AG09309 (cell line): ENCODE data around the gene AP3B1.

Experiments used
- DNase-seq: peaks from one replicate; pipeline ENCODE4 v3.0.0-alpha.2; 2010; ENCODE audit warnings: low read depth
- H3K4me3 ChIP-seq: 2 replicates; pipeline ENCODE4 v1.5.1; 2011; ENCODE audit warnings: mild to moderate bottlenecking, low read depth, low read length, moderate library complexity; ENCODE audit not compliant: control insufficient read depth
- CTCF ChIP-seq: IDR thresholded peaks from 2 replicates; pipeline ENCODE4 v1.5.1; 2011; ENCODE audit warnings: mild to moderate bottlenecking, low read depth, low read length, inconsistent platforms; ENCODE audit not compliant: insufficient read depth, control insufficient read depth; ENCODE audit errors: missing control alignments

Gene AP3B1

DNA sequence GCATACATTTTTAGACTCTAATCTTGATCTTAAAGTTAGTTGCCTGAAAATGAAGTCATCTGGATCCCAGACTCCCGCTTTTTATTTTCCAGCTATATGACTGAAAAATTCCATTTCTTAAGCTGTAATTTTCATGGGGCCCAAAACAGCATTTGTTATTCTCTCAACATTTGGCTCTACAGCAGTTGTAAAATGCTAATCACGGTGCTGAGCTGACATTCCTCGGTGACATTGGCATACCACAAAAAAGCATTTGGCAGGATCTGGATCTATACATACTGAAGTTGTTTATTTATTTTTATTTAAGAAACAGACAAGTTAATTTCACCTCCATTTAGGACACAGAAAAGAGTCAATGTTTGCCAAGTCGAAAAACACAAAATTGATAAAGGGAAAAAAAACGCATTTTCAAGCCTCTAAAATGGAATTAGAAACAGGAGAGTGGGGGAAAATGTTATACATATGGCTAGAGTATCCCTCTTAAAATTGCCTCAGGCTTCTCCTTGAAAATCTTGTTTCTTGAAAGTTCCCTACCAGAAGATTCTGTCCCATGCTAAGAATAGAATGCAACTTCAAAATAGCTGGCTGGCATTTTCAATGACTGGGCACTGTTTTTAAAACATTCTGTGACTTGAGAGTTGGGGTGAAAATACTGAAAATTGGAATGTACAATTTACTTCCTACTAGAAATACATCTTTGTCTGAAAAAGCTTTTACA is 310.9 kb downstream of the AP3B1 start:
- DNase-seq = no peak
- H3K4me3 ChIP-seq = no peak overlapping the region
- no peak for TF ChIP-seq CTCF

DNA sequence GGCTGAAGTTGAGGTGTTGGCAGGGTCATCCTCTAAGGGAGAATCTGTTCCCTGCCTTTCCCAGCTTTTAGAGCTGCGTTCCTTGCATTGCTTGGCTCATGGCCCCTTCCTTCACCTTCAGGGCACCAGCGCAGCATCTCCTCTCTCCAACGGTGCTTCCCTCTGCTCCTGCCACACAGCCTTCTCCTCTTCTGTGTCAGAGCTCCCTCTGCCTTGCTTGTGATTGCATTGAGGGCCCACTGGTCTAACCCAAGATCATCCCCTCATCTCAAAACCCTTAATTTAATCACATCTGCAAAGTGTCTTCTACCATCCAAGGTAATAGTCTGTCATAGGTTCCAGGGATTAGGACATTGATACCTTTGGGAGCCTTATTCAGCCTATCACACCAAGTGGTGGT is 312.7 kb downstream of the AP3B1 start:
- DNase-seq = no peak
- TF ChIP-seq CTCF = no peak

GRCh38 chr5:77974576-77974975 is 319.9 kb downstream of the AP3B1 start:
- H3K4me3 ChIP-seq = no peak overlapping the region
- TF ChIP-seq CTCF = no peak
- no peak for DNase-seq

More for the DNA sequence above, 312.7 kb downstream of the AP3B1 start:
- no peak overlapping the region for H3K4me3 ChIP-seq

- DNase-seq = no peak
- H3K4me3 ChIP-seq = no peak overlapping the region
- no peak for TF ChIP-seq CTCF
Observed at GRCh38 chr5:77973253-77973609, 321.3 kb downstream of the AP3B1 start.

GRCh38 chr5:77972469-77973252 is 321.8 kb downstream of the AP3B1 start:
- peak overlapping the region; percentile 30 for H3K4me3 ChIP-seq
- no peak for TF ChIP-seq CTCF
- no peak for DNase-seq

DNA sequence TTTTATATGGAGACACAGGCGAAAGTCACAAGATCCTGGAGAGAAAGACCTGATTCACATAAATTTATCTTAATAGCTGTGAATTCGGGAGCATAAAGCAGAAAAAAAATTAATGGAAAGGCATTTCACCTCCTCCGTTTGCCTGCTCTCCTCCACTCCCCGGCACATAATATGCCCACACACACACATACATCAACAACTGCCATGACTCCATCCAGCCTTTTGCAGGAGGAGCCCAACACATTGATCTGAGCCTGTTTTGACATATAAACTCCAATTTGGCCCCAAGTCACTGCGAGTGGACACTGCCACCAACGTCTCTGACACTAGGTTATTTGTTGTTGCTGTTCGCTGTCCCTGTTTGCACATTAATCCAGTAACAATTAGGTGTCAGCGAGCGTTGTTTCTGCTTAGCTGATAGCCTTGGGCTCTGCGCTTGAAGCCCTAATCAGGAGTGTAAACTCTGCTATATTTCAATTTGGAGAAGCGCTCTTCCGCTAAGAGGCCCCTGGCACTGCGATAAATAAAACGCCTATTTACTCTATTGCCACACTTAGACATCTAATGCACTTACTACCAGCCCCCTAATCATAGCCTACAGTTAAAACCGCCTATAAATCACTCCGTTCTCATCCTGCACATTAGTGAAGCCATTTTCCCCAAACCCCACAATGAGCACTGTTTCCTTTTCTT is 322.6 kb downstream of the AP3B1 start:
- TF ChIP-seq CTCF = no peak
- no peak overlapping the region for H3K4me3 ChIP-seq
- DNase-seq = no peak
